Psoas muscle (tissue), 8 donors: ENCODE data around the gene EVC2. TPM values are rescaled to one million over a fixed set of nuclear protein-coding genes. Genes with fewer than 3 reads are reported as not detected.
A peak's percentile ranks its signal among the peaks of the same experiment; 100 is the strongest.

Experiments used
- ATAC-seq, 4 donors: fragments of 200-7000 bp; cut with Tn5 transposase; one replicate each; pipeline ENCODE4 v1.9.1; 2020; ENCODE audit warnings: moderate library complexity in 3 of 4, mild to moderate bottlenecking in 2 of 4
- DNase-seq, 2 donors: peaks; one replicate each; pipeline ENCODE4 v3.0.0-alpha.2; 2020
- H3K27ac ChIP-seq: fragments of 200-600 bp; one replicate; pipeline ENCODE4 v1.8.0; 2022
- H3K27me3 ChIP-seq, 3 donors: fragments of 200-600 bp in 1 of 3; one replicate each; pipeline versions ENCODE4 v1.6.1 to v1.8.0; 2013 to 2022; ENCODE audit warnings: low read length in 2 of 3, mild to moderate bottlenecking in 2 of 3, moderate library complexity in 1 of 3; ENCODE audit not compliant: insufficient read depth in 3 of 3
- H3K36me3 ChIP-seq, 2 donors: fragments of 200-600 bp in 1 of 2; one replicate each; pipeline versions ENCODE4 v1.6.1 to v1.8.0; 2013 to 2022; ENCODE audit warnings: low read depth in 1 of 2, mild to moderate bottlenecking in 1 of 2, moderate library complexity in 1 of 2; ENCODE audit not compliant: insufficient read depth in 1 of 2
- H3K4me1 ChIP-seq: fragments of 200-600 bp; one replicate; pipeline ENCODE4 v1.8.0; 2022
- H3K4me3 ChIP-seq: fragments of 200-600 bp; one replicate; pipeline ENCODE4 v1.8.0; 2022; ENCODE audit warnings: mild to moderate bottlenecking
- H3K9me3 ChIP-seq: fragments of 200-600 bp; one replicate; pipeline ENCODE4 v1.8.0; 2022
- WGBS, 3 donors: extraction: QIAGEN DNeasy Blood & Tissue Kit; methylation state at CpG; one replicate each; pipeline versions ENCODE4 v1.1.6 to v1.1.7; 2013; 5-methylcytosine and 5-hydroxymethylcytosine counted together
- intact Hi-C, 2 donors: fragments of 100-400 bp; cut with DNase I; formaldehyde crosslinking; loops; one replicate each; pipeline versions ENCODE4 v1.11.0 to v1.14.2; 2022
- polyA plus RNA-seq, 3 donors: library from polyadenylated mRNA; stranded (reverse); fragments of 200-250 nt; gene quantifications; one replicate each; pipeline ENCODE4 v1.2.3, GENCODE V29; 2013
- total RNA-seq, 4 donors: library from RNA; stranded (reverse); fragmentation: NEBNext Ultra II Directional in 2 of 4; extraction: Animal tissue kit (Norgen Biotek cat#: 25700) in 2 of 4; gene quantifications; one replicate each; pipeline versions ENCODE4 v1.2.1 to v1.2.4, GENCODE V29; 2021 to 2023
- TF ChIP-seq, protein P1 (sequence below): fragments of 200-600 bp; IDR thresholded peaks from one replicate; pipeline ENCODE4 v1.8.0; 2022; ENCODE audit warnings: antibody characterized with exemption
- donor health status: healthy with polysubstance abuse.
- donor health status: DM: no; HTN: no; CAD: no; lungs with moderate emphysema.
- donor health status: Bipolar disorder and iron deficiency.
- donor health status: healthy.
- donor health status: DM: yes; HTN: yes; CAD: no.
- donor health status: DM: no; HTN: no; CAD: no.
- donor health status: DM: no; HTN: no; CAD: no.
- donor health status: DM: yes; HTN: yes; CAD: no.

The EVC2 gene
- total and polyA plus RNA-seq, 7 donors: 0.24 to 1.0 (median 0.44) TPM

DNA sequence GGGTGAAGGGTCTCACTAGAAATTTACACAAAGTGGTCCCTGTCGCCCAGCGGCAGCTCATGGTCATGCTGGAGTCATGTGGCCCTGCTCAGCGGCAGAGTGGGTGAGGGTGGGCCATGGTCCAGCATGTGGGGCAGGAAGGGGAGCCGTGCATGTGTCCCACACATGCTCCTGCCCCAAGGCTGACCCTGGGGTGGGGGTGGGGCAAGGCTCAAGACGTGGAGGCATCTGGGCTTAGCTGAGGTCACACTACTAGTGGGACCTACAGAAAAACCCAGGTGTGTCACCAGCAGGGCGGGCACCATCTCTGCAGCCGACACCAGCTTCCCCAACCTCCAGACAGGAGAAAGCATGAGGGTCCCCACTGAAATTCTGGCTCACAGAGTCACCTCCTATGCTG lies 45.0 kb upstream of the EVC2 start:
- DNase-seq (no peak), ATAC-seq (no peak)
- H3K36me3 ChIP-seq: peaks cover 0 to 4% of the 10 kb centered on the region in 2 donors
- H3K4me1 ChIP-seq: no peaks in the 10 kb centered on the region
- intact Hi-C loops: no loop called here
- no peaks in the 10 kb centered on the region for H3K9me3 ChIP-seq
- no peak overlapping the region for H3K27ac ChIP-seq
- WGBS, 3 donors: 84 to 93% (median 87%) methylated on average over 6 to 7 of the region's 7 CpGs
- H3K4me3 ChIP-seq: no peak overlapping the region
- TF ChIP-seq, protein P1, sequence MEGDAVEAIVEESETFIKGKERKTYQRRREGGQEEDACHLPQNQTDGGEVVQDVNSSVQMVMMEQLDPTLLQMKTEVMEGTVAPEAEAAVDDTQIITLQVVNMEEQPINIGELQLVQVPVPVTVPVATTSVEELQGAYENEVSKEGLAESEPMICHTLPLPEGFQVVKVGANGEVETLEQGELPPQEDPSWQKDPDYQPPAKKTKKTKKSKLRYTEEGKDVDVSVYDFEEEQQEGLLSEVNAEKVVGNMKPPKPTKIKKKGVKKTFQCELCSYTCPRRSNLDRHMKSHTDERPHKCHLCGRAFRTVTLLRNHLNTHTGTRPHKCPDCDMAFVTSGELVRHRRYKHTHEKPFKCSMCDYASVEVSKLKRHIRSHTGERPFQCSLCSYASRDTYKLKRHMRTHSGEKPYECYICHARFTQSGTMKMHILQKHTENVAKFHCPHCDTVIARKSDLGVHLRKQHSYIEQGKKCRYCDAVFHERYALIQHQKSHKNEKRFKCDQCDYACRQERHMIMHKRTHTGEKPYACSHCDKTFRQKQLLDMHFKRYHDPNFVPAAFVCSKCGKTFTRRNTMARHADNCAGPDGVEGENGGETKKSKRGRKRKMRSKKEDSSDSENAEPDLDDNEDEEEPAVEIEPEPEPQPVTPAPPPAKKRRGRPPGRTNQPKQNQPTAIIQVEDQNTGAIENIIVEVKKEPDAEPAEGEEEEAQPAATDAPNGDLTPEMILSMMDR: no peak
- H3K27me3 ChIP-seq: no peaks in the 10 kb centered on the region

DNA sequence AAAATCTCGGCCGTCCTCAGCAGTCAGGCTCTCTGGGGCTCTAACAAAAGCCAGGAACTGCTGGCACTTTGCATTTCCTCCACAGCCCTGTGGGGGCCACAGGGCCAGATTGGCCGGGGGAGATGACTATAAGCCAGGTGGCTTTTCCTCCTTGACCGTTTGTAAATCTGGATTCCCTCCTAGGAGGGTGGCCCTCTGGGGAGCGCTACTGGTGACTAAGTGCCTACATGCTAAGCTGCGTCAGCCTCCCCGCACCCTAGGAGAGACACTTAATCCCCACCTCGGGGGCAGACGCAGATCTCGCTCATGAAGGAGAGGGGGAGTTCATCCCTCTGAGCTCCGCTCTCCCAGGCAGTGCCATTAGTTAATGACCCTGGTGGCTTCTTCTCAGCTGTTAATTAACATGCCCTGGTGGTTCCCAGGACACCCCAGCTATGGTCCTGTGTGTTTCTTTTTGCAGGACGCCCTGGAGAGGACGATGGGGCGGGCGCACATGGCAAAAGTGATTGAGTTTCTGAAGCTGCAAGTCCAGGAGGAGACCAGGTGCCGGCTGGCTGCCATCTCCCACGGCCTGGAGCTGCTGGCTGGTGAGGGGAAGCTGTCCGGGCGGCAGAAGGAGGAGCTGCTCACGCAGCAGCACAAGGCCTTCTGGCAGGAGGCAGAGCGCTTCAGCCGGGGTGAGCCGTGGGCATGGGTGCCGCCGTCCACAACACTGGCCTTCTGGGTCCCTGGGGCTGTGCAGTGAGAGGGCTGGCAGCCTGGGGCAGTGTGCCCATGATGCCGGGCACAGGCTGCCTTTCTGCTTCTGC lies 44.2 kb upstream of the EVC2 start:
- no peaks in the 10 kb centered on the region for H3K27me3 ChIP-seq
- H3K4me1 ChIP-seq: no peaks in the 10 kb centered on the region
- TF ChIP-seq, protein P1: no peak
- ATAC-seq (peak in 2 of 4 donors; percentile 20 to 31), DNase-seq (no peak)
- H3K27ac ChIP-seq: no peak overlapping the region
- intact Hi-C loops: no loop called here
- no peaks in the 10 kb centered on the region for H3K9me3 ChIP-seq
- H3K36me3 ChIP-seq: peaks cover 0 to 1% of the 10 kb centered on the region in 2 donors
- WGBS, 3 donors: 50 to 71% (median 59%) methylated on average over 26 of the region's 26 CpGs
- H3K4me3 ChIP-seq: no peak overlapping the region

DNA sequence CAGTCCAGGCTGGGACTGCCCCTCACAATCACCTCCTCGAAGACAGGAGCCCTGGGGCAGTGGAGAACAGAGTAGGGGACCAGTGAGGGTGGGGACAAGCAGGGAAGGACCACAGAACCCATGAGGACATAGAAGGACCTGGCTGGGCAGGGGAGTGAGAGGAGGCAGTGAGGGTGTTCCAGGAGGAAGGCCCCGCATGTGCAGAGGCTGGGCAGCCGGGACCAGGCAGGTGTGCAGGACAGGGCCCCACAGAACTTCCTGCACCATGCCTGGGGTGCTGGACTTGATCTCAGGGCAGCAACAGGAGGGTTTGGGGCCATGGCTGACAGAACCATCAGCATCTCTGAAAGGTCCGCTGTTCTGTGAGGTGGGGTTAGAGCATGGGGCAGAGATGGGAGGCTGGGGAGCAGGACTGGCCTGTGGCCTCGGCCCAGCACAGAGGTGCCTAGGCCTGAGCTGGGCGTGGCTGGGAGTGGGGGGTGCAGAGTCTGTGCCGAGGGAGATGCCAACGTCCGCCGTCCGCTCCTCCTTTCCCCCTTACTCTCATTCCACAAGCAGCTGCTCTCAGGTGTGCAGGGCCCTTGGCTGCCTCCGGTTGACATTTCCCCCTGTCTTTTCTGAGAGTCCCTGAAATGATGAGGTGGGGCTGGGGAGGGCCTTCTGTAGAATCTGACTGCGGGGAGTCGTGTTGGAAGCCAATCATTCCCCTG lies 43.5 kb upstream of the EVC2 start:
- ATAC-seq (no peak), DNase-seq (no peak)
- no peaks in the 10 kb centered on the region for H3K4me1 ChIP-seq
- H3K27ac ChIP-seq: no peak overlapping the region
- H3K4me3 ChIP-seq: no peak overlapping the region
- WGBS, 3 donors: 62 to 71% (median 68%) methylated on average over 14 of the region's 14 CpGs
- H3K27me3 ChIP-seq: no peaks in the 10 kb centered on the region
- no peaks in the 10 kb centered on the region for H3K9me3 ChIP-seq
- intact Hi-C loops: no loop called here
- H3K36me3 ChIP-seq: no peaks in the 10 kb centered on the region
- TF ChIP-seq, protein P1: no peak

DNA sequence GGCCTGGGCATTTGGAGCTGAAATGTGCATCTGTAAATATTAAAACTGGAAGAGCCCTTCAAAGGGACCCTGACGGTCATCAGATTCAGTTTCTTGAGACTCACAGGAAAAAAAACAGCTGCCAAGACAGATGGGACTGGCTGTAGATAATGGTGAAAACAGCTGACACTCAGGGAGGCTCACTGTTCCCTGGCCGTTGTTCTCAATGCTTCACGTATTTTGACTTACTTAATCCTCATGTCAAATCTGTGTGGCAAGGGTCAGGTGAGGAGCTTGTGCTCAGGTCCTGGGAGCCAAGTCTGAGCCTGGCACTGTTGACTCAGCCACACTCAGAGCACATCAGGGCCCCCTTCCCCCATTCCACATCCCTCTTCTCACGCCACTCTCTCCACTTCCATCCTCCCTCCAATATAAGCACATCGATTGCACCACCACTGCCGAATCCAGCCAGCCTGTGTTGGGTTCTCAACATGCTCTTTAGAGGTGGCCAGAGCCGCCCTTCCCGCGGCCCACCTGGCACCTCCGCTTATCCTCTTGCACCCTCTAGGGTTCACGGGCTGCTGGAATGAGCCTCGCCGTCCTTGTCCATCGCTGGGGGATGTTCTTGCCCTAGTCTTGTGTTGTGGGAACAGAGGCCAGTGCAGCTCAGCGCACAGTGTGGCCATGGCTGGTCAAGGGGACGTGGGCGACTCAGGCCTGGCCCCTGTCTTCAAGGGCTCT lies 42.7 kb upstream of the EVC2 start:
- H3K27ac ChIP-seq: no peak overlapping the region
- TF ChIP-seq, protein P1: no peak
- H3K36me3 ChIP-seq: no peaks in the 10 kb centered on the region
- DNase-seq (no peak), ATAC-seq (peak in 3 of 4 donors; percentile 32 to 80 (median 62))
- intact Hi-C loops: no loop called here
- H3K4me1 ChIP-seq: no peaks in the 10 kb centered on the region
- 50 to 71% (median 55%) methylated on average over 17 of the region's 17 CpGs for WGBS, 3 donors
- no peak overlapping the region for H3K4me3 ChIP-seq
- no peaks in the 10 kb centered on the region for H3K9me3 ChIP-seq
- H3K27me3 ChIP-seq: no peaks in the 10 kb centered on the region
